Colon (tissue), 2 donors: ENCODE data around the gene ALLC.

Source experiments
- FAIRE-seq: peaks from 2 replicates; lab custom pipeline; 2012; peaks lifted over from hg19 to GRCh38; lab: Jason Lieb, UNC
- donor health status: control.
- donor health status: control.

Gene ALLC

DNA sequence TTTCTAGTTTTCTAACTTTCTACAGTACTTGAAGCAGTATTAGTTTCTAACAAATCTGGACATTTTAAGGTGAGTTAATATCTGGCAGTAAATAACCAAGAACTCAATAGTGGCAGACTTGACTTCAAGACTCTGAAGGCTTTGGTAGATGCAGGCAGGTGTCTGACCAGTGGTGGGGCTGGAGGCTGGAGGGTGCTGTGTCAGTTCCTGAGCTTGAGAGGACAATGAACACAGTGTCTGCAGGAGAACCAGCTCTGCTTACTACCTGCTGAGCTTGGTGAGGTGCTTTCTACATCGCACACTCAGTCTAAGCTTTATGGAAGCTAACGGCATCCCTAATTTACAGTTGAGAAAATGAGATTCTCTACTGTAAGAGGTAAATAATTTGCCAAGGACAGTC is 21.2 kb downstream of the ALLC start:
- FAIRE-seq = no peak

DNA sequence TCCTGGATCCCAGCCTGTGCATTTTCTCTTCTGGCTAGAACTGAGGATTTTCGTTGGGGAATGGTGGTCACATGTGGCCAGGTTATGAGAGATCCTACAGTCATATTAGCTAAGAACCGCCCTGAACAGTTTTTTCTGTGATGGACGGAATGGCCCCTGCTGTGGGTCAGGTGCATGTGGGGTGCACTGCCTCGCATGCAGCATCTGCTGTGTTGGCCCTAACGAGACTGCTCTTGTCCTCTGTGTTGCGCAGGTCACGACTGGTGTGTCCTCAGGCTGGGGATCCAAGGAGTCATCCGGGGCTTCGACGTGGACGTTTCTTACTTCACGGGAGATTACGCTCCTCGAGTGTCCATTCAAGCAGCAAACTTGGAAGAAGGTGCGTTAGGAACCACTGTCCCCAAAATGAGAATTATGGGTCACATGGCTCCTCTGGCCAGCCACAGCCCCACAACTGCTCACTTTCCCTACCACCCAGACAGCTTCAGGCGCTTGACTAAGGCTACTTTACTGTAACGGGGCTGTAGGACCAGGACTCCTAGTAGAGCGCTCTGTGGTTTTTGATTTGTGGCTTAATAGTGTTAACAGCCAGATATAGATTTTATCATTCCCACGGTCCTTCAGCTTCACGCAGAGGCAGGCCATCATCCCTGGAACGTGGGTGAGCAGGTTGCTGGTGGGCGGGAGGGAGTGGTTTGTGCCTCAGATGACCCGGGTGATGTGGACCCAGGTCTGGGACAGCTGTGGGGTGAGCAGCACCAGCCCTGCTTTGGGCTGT is 21.8 kb downstream of the ALLC start:
- no peak for FAIRE-seq

DNA sequence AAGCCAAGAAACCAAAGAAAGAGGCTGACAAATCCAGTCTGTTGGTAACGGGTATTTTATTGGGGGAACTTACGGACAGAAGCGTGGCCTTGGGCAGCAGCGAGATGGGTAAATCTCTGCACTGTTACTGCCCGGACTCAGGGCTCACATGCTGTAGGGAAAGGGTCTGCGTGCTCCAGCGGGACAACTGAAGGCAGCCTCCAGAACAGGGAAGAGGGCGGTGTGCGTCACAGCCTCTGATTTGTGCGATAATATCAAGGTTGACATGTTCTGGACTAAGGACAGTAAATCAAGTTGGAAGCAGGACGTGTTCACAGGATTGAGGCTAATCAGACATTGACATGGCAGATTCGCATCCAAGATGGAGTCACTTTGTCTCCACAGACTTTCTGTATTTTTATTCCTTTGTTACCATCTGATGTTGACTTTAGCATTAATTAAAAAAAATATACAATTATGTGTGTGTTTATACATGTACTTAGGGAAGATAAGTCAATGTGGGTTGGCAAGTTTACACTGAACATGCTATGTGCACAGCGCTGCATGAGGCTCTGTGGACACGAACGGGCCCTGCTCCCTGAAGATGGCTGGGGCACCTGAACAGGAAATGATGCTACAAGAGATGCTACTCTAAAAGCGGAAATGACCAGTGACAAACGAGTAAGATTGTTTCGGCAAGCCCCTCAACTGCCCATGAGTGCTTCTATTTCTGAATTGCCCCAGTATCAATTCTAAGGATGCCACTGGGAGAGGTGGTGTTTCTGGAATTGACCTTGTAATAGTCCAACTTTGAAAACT is 22.7 kb downstream of the ALLC start:
- FAIRE-seq = no peak

DNA sequence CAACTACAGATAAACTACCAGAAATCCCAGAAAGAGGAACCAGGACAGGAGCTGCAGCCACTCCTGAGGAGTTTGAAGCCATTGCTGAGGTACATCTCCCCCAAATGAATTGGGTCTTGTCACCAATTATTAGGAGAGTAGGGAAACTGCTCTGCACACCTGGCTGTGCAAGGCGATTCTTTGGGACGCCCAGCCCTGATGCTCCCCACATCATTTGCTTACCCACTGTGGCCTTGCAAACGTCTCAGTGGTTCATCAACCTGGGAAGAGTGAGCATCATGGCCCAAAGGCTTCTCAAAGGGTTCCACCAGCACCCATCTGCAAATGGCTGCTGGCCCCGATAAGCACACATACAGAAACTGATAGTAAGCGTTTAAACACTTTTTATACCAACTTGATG is 23.6 kb downstream of the ALLC start:
- no peak for FAIRE-seq

DNA sequence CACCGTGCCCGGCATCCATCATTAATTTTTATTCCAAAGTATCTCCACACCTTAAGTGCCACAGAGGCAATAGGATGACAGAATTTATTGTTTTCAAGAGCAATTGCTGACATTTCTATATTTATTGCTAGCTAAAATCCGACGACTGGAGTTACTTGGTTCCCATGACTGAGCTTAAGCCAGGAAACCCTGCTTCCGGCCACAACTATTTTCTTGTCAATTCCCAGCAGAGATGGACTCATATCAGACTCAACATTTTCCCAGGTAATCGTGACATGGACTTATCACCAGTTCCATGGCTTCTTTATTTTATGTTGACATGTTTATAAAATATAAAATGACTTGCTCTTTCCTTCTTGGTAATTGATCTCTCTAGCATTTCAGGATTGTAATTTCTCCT is 24.8 kb downstream of the ALLC start:
- no peak for FAIRE-seq

DNA sequence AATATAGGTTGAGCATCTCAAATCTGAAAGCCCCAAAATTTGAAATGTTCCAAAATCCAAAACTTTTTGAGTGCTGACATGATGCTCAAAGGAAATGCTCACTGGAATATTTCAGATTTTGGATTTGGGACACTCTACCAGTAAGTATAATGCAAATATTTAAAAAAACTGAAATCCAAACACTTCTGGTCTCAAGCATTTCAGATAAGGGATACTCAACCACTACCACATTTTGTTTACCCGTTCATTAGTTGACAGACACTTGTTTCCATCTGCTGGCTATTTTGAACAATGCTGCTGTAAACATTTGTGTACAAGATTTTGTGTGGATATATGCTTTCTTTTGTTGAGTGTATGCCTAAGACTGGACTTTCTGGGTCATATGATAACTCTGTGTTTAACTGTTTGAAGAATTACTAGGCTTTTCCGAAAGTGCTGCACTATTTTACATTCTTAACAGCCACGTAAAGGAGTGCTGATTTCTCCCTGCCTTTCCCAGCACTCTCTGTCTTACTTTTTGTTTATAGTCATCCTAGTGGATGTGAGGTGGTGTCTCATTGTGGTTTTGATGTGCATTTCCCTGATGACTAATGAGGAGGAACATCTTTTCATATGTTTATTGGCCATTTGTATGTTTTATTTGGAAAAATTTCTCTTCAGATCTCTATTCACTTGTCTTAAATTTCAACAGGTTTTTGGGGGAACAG is 25.9 kb downstream of the ALLC start:
- FAIRE-seq = no peak

DNA sequence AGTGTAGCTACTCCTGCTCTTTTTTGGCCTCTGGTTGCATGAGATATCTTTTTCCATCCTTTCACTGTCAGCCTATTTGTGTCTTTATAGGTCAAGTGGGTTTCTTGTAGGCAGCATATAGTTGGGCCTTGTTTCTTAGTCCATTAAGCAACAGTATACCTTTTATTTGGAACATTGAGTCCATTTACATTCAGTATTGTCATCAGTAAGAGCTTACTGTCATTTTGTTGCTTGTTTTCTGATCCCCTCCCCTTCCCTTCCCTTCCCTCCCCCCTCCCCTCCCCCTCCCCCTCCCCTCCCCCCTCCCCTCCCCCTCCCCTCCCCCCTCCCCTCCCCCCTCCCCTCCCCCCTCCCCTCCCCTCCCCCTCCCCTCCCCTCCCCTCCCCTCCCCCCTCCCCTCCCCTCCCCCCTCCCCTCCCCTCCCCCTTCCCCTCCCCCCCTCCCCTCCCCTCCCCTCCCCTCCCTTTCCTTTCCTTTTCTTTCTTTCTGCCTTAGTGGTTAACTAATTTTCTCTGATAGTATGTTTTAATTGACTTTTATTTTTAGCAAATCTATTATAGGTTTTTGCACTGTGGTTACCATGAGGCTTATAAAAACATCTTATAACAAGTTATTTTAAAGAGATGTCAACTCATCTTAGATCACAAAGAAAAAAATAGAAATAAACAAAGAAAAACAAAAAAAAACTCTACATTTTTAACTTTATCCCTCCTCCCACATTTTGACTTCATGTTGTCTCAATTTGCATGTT is 32.2 kb downstream of the ALLC start:
- no peak for FAIRE-seq

DNA sequence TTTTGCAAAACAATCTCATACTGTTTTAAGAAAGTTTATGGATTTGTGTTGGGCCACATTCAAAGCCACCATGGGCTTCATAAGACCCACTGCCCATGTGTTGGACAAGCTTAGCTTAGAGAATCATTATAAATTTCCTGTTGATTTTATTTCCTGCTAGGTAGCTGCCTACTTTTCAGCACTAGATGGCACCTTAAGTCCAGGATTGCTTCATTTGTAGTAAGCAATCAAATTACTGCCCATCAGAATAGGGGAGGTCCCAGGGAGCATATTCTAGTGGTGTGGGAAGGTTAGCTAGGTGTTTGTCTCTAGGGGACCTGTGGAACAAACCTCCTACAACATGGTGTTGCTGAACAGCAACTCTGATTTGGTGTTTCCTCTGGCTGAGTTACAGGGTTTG is 34.4 kb downstream of the ALLC start:
- no peak for FAIRE-seq

DNA sequence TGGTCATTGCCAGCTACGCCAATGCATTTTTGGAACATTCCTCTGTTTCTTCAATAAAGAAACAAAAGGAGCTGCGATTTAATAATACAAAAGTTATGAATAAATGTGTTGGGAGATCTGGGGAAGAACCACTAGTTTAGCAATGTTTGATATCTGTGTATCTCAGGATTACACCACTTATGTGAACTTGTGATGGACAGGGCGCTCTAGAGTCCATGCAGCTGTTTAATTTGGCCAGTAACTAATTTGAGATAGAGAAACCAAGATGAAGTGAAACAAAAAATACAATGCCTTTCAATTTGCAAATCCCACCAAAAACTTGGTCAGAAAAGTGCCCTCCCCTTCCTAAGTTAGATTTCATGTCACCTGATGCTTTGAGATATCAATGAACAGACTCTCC is 38.5 kb downstream of the ALLC start:
- no peak for FAIRE-seq

DNA sequence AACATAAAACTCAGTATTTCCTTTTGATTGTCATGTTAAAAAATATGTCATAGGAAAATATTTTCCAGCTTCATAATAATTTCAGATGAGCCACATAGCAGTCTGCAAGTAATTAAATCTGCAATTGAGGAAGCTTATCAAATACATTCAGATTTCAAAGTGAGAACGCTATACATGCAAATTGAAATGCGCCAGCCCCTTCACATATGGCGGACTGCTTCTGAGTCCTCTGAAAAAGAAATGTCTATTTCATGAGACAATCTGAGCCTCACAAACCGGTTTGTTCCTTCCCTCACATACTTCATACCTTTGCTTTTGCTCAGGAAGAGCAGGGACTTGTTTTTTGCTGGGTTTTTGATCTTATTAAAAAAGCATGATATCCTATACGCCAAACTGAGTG is 43.1 kb downstream of the ALLC start:
- no peak for FAIRE-seq

DNA sequence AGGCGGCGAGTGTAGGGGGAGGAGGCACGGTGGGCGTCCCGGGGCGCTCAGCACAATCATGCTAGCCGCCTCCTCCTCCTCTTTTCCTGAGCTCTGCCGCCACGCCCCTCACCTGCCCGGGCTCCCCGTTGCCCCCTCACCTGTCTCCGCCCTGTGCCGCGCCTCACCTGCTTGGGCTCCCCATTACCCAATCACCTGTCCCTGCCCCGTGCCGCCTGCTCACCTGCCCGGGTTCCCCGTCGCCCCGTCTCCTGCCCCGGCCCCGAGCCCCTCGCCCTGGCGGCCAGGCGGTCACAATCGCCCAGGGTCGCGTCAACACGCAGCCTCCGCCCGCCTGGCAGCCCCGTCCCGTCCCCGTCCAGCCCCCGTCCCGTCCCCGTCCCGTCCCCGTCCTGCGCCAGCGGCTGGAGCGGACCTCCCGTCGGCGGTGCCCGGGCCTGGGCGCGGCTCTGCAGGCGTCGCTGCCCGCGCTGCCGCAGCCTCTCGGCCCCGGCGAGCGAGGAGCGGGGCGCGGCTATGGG is 45.3 kb downstream of the ALLC start, which contains the start of gene DCDC2C:
DCDC2C (plus strand) TSS at position 340 of the 521 bp plus-strand sequence; CDS start at position 517, 177 bp downstream.
- no peak for FAIRE-seq

DNA sequence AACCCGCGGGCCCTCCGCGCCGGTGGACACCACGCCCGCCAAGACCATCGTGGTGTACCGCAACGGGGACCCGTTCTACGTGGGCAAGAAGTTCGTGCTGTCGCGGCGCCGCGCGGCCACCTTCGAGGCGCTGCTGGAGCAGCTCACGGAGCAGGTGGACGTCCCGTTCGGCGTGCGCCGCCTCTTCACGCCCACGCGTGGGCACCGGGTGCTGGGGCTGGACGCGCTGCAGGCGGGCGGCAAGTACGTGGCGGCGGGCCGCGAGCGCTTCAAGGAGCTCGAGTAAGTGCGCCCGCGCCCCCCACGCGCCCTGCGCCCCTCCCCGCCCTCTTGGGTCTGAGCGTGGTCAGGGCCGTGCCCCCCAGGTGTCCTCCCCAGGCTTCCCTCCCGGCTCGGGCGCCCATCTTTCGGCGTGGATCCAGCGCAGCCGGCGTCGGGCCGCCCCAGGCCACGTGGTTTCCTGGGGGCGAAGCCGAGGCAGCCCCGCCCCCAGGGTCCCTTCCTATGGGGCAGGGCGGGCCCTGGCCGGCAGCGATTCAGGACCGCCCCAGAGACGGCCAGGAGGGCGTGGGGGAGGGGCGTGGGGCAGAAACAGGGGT is 45.9 kb downstream of the ALLC start:
- no peak for FAIRE-seq

DNA sequence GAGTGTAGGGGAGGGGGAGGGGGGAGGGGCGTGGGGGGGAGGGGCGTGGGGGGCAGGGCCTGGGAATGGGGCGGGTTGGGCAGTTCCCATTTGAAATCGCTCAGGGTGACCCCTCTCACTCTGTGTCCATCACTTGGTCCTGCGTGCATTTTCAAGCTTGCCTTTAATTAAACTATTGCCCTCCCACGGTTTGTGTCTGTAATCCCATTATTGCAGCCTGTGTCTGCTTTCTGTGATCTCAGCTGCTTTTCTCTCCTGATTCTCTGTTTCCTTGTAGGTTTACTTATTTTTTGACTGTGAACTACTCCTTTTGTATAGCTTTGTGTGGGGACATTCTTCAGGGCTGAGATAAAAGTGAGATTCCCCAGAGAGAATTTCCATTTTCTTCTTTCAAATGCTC is 46.7 kb downstream of the ALLC start:
- no peak for FAIRE-seq

DNA sequence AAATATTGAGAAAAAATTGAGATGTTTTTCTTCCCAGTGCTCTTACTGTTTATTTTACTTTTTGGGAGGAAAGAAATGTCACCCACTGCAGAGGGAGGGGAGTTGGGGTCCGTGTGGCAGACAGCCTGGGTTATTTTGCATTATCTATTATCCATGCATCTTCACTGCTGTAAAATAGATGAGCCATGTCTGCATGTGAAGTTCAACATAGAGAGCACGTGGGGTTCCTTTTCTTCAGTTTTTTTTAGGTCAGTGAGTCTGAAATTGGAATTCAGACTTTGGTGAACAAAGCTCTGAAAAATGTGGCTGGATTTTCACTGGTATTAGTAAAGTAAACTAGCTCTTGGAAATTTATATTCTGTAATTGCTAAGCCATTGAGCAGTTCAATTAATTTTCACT is 47.8 kb downstream of the ALLC start:
- no peak for FAIRE-seq

DNA sequence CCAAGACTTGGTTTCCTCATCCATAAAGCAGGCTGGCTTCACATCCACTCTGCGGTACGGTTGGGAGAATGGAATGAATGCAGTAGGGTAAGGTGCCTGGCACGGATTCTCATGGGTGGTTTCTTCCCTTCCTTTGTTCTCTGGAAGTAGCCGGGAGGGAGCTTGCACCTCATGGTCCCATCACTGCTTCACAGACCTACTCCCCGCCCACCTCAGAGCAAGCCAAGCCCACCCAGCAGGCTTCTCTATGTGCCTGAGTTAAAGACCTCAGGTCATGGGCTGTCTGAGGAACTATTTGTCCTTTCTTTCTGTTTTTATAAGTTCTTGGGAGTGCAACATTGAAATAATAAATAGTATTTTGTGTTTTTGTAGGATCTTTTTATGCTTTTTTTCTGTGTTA is 48.9 kb downstream of the ALLC start:
- no peak for FAIRE-seq

DNA sequence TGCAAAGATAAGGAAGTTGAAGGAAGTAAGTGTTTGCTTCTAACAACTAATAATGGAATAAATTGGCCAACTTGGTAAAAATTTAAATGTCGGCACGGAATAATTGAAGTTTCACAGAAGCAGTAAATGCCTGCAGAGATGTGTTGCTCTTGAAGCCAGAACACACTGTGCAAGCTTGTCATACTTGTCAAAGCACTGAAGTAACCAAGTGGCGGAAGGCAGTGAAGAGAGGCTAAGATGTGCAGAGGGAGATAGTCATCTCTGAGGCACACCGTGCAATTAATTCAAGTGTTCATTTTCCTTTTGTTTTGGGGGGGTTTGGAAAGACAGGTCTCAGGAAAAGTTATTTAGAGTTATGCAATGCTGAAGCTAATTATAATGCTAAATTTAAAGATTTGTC is 50.6 kb downstream of the ALLC start:
- no peak for FAIRE-seq

DNA sequence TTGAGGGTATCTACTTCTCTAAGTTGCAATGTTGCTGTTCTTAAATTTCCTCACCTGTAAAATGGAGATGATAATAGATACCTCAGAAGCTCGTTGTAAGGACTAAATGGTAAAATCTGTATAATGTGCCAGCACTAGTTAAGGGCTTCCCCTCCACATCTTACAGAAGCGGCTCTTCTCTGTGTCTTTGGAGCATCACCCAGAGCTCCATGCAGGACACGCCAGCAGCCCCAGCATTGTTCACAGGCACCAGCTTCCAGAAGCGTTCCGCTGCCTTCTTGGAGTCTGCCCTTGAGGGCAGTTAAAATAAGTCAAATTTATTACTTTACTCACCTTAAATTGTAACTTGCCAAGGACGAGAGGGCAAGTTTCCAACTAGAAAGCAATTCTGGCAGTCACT is 51.2 kb downstream of the ALLC start:
- FAIRE-seq = no peak

DNA sequence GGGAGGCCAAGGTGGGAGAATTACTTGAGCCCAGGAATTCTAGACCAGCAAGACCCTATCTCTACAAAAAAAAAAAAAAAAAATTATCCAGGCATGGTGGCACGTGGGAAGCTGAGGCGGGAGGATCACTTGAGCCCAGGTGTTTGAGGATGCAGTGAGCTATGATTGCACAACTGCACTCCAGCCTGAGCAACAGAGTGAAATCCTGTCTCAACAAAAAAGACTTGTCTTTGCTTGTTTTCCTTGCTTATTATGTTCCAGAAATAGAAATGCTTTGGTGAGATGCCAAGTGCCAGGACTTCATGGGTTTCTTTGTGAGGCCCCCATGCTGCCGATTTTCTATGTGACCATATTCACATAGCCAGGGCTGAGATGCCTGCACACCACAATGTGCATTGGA is 54.4 kb downstream of the ALLC start:
- FAIRE-seq = no peak

DNA sequence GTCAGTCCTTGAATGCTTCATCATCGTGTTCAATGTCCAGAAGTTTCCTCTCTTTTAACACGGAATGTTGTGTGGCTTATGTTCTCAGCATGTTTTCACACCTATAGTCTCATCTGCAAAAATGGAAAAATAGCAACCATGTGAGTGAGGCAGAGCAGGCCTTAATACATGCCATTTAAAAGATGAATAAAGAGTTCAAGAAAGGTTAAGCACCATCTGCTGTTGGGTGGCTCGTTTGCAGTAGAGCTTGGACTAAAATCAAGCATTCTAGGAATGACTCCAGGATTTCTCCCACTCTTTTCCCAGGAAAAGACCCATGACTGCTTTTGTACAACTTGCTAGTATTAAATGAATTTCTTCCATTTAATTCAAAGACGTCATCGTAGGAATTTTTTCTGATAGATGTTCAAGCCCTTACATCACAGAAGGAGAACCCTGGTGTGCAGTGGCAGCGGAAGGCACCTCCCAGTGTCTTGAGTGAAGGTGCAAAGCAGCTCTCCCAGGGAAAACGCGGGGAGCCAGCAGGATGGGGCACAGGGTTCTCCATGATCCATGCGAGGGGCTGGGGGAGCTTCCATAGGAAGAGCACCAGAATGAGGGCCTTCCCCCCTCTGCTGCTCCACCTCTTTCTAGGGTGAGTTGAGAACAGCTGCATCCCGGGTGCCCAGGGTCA is 55.0 kb downstream of the ALLC start:
- FAIRE-seq = no peak

DNA sequence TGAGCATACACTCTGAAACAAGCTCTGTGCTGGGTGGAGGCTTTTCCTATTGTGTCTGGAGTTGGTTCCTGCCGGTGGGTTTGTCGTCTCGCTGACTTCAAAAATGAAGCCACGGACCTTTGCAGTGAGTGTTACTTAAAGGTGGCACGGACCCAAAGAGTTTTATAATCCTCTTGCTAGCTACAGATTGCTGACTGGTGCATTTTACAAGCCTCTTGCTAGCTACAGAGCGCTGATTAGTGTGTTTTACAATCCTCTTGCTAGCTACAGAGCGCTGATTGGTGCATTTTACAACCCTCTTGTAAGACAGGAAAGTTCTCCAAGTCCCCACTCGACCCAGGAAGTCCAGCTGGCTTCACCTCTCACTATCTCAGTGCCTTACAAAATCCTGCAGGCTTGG is 60.7 kb downstream of the ALLC start:
- FAIRE-seq = no peak

DNA sequence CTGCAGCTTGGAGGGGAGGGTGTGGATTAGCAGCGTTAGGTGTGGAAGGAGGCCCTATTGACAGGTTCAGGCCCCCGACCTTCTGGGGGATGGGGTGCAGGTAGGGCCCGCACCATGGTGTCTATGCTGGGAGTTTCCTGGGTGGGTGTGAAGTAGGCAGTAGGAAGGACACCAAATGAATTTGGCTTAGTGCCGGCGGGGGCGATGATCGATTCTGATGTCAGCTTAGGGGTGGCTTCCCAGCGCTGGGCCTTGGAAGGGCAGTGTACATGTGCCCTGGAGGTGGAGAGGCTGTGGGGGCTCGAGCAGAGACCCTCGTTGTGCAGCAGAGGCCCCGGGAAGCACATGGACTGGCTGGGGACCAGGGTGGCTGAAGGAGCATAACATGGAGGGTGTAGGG is 67.0 kb downstream of the ALLC start:
- no peak for FAIRE-seq
